HCT116 (cell line): ENCODE measurements around the gene RAD18. TPM values are rescaled to one million over a fixed set of nuclear protein-coding genes. Genes with fewer than 3 reads are reported as not detected.

Source experiments
- ATAC-seq: fragments of 200-7000 bp; cut with Tn5 transposase; 2 replicates; pipeline ENCODE4 v1.9.1; 2020; ENCODE audit warnings: mild to moderate bottlenecking, moderate library complexity
- BruUV-seq: library from RNA; stranded (reverse); fragments of 400-500 nt; replicated peaks from 2 replicates; lab custom pipeline; 2021; lab: Mats Ljungman, UMichigan
- CTCF ChIA-PET: fragments of 300-600 bp; sonication (Branson Sonifier 250); formaldehyde crosslinking; loops from one replicate; lab custom pipeline; 2021; ENCODE audit warnings: antibody characterized with exemption; lab: Charles Lee
- POLR2A ChIA-PET: fragments of 300-600, 350-600 bp; sonication (Branson Sonifier 250); formaldehyde crosslinking; loops from one replicate; lab custom pipeline; 2021; ENCODE audit warnings: antibody characterized with exemption; lab: Charles Lee
- RAD21 ChIA-PET, 2 experiments: fragments of 300-600 bp; sonication (Branson Sonifier 250); formaldehyde crosslinking; loops; one replicate each; lab custom pipeline; 2023; ENCODE audit warnings: low total read pairs in 2 of 2; ENCODE audit not compliant: uncharacterized antibody in 2 of 2, unreplicated experiment in 2 of 2, low non-redundant PET in 1 of 2; lab: Charles Lee
- DNase-seq: peaks from one replicate; pipeline ENCODE4 v3.0.0-alpha.2; 2010; ENCODE audit warnings: low read depth, low spot score
- H2AFZ ChIP-seq: fragments of 200-600 bp; shearing (Covaris generic), sonication (generic); 2 replicates; pipeline ENCODE4 v1.6.1; 2017; ENCODE audit warnings: low read depth, mixed run types, mixed read lengths, antibody characterized with exemption, low read length; ENCODE audit not compliant: poor library complexity, severe bottlenecking
- H3K27ac ChIP-seq: 2 replicates; pipeline ENCODE4 v1.5.1; 2012; ENCODE audit warnings: low read depth, low read length
- H3K27me3 ChIP-seq: fragments of 200-600 bp; sonication (generic); 2 replicates; pipeline ENCODE4 v1.6.1; 2016; ENCODE audit warnings: mixed run types, low read length, mixed read lengths; ENCODE audit not compliant: insufficient read depth
- H3K36me3 ChIP-seq, 2 experiments: fragments of 200-500 bp in 1 of 2; fragments of 200-600 bp in 1 of 2; sonication (Bioruptor generic) in 1 of 2; sonication (generic) in 1 of 2; 2 replicates each; pipeline versions ENCODE4 v1.5.1 to v1.6.1; 2014 to 2016; ENCODE audit warnings: low read length in 2 of 2, inconsistent platforms in 1 of 2, mixed read lengths in 1 of 2, mixed run types in 1 of 2; ENCODE audit not compliant: insufficient read depth in 2 of 2, control insufficient read depth in 1 of 2
- H3K4me1 ChIP-seq, 2 experiments: fragments of 200-600 bp in 1 of 2; sonication (generic) in 1 of 2; 2 replicates each; pipeline versions ENCODE4 v1.5.1 to v1.6.1; 2012 to 2017; ENCODE audit warnings: low read length in 2 of 2, inconsistent platforms in 1 of 2, mild to moderate bottlenecking in 1 of 2, mixed read lengths in 1 of 2, mixed run types in 1 of 2, moderate library complexity in 1 of 2; ENCODE audit not compliant: insufficient read depth in 2 of 2, control insufficient read depth in 1 of 2
- H3K4me2 ChIP-seq: fragments of 200-600 bp; sonication (generic); 2 replicates; pipeline ENCODE4 v1.6.1; 2017; ENCODE audit warnings: mixed run types, low read length, mixed read lengths
- H3K4me3 ChIP-seq, 2 experiments: fragments of 200-600 bp in 1 of 2; sonication (generic) in 1 of 2; replicated peaks in 1 of 2; 2 replicates each; pipeline ENCODE4 v1.5.1; 2011 to 2016; ENCODE audit warnings: low read length in 2 of 2, control low read depth in 1 of 2, low read depth in 1 of 2, mild to moderate bottlenecking in 1 of 2, mixed read lengths in 1 of 2, mixed run types in 1 of 2
- H3K79me2 ChIP-seq: fragments of 200-600 bp; sonication (generic); 2 replicates; pipeline ENCODE4 v1.6.1; 2017; ENCODE audit warnings: mild to moderate bottlenecking, mixed run types, low read length, moderate library complexity, mixed read lengths; ENCODE audit not compliant: insufficient read depth
- H3K9ac ChIP-seq: fragments of 200-600 bp; sonication (generic); 2 replicates; pipeline ENCODE4 v1.6.1; 2016; ENCODE audit warnings: low read length, mixed read lengths
- H3K9me2 ChIP-seq: fragments of 200-600 bp; sonication (generic), shearing (Covaris generic); 2 replicates; pipeline ENCODE4 v1.6.1; 2017; ENCODE audit warnings: mixed run types, mild to moderate bottlenecking, moderate library complexity; ENCODE audit not compliant: insufficient read depth
- H3K9me3 ChIP-seq, 2 experiments: fragments of 200-500 bp in 1 of 2; fragments of 200-600 bp in 1 of 2; sonication (Bioruptor generic) in 1 of 2; sonication (generic) in 1 of 2; 2 replicates each; pipeline ENCODE4 v1.6.1; 2014 to 2017; ENCODE audit warnings: low read length in 2 of 2, mixed read lengths in 2 of 2, inconsistent platforms in 1 of 2, low read depth in 1 of 2, mild to moderate bottlenecking in 1 of 2, mixed run types in 1 of 2, moderate library complexity in 1 of 2; ENCODE audit not compliant: control insufficient read depth in 1 of 2, insufficient read depth in 1 of 2
- H4K20me1 ChIP-seq: fragments of 200-600 bp; sonication (generic), shearing (Covaris generic); 2 replicates; pipeline ENCODE4 v1.6.1; 2017; ENCODE audit warnings: mixed run types, mild to moderate bottlenecking, moderate library complexity; ENCODE audit not compliant: insufficient read depth
- ATF3 ChIP-seq: IDR thresholded peaks from 2 replicates; pipeline ENCODE4 v1.6.1; 2012
- CEBPB ChIP-seq: IDR thresholded peaks from 2 replicates; pipeline ENCODE4 v1.6.1; 2012; ENCODE audit warnings: low read depth
- EGR1 ChIP-seq: IDR thresholded peaks from 2 replicates; pipeline ENCODE4 v1.6.1; 2012; ENCODE audit warnings: low read depth
- EZH2 ChIP-seq: fragments of 200-600 bp; sonication (generic); IDR thresholded peaks from 2 replicates; pipeline ENCODE4 v1.6.1; 2017; ENCODE audit warnings: antibody characterized with exemption, mixed run types
- EZH2phosphoT487 ChIP-seq: fragments of 200-600 bp; IDR thresholded peaks from 2 replicates; pipeline ENCODE4 v1.6.1; 2018; ENCODE audit warnings: antibody characterized with exemption, borderline replicate concordance
- JUND ChIP-seq: IDR thresholded peaks from 2 replicates; pipeline ENCODE4 v1.6.1; 2012
- SIN3A ChIP-seq: IDR thresholded peaks from 2 replicates; pipeline ENCODE4 v1.6.1; 2012; ENCODE audit warnings: low read depth
- SP1 ChIP-seq: IDR thresholded peaks from 2 replicates; pipeline ENCODE4 v1.6.1; 2012; ENCODE audit warnings: low read depth
- YY1 ChIP-seq: IDR thresholded peaks from 2 replicates; pipeline ENCODE4 v1.6.1; 2011; ENCODE audit warnings: low read length, low read depth, moderate library complexity, mild to moderate bottlenecking; ENCODE audit not compliant: insufficient replicate concordance; ENCODE audit errors: extremely low read depth
- ZNF274 ChIP-seq: fragments of 200-500 bp; sonication (Bioruptor generic); IDR thresholded peaks from 2 replicates; pipeline ENCODE4 v1.6.1; 2014; ENCODE audit warnings: mild to moderate bottlenecking, low read depth, low read length, inconsistent platforms
- intact Hi-C: fragments of 100-400 bp; cut with micrococcal nuclease; formaldehyde crosslinking; loops from 2 replicates; pipeline ENCODE4 v1.10.0; 2022
- total RNA-seq: library from RNA; stranded (reverse); gene quantifications from one replicate; pipeline ENCODE4 v1.2.1, GENCODE V29; 2021; ENCODE audit not compliant: unreplicated experiment
- TF ChIP-seq, protein P1 (sequence below): IDR thresholded peaks from 2 replicates; pipeline ENCODE4 v1.6.1; 2012
- TF ChIP-seq, protein P2 (sequence below): IDR thresholded peaks from 2 replicates; pipeline ENCODE4 v1.6.1; 2012; ENCODE audit warnings: low read depth

RAD18 gene
- total RNA-seq, 1 experiment from 2014 or later, result 28.7 TPM

DNA sequence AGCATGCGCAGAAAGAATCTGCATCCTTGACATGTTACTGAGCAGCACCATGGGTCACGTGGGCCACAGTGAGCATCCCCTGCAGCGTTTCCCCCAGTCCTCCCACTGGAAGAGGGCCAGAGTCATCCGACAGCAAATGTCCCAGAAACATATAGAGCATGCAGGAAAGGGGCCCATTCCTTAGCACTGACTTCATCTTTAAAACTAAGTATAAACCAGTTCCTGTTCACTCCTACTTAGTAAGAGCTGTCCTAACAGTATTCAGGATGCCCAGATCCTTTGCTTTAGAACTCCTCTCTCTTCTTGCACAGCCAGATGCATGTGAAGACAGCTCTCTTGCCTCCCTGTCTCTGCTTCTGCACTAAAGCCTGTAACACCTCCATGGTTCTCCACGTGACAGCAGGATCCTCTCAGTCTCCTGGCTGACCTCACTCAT, 114.6 kb downstream of the RAD18 start (continued):
- TF ChIP-seq EZH2, result no peak
- TF ChIP-seq CEBPB, result no peak
- TF ChIP-seq, protein P1, sequence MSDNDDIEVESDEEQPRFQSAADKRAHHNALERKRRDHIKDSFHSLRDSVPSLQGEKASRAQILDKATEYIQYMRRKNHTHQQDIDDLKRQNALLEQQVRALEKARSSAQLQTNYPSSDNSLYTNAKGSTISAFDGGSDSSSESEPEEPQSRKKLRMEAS, result no peak
- TF ChIP-seq EZH2phosphoT487, result no peak
- TF ChIP-seq SP1, result no peak

- BruUV-seq, result no TSS peak
- no peak for ATAC-seq
- RAD21 ChIA-PET, result no interaction called here
These were observed 116.0 kb downstream of the RAD18 start for GRCh38 chr3:8847317-8847716.

DNA sequence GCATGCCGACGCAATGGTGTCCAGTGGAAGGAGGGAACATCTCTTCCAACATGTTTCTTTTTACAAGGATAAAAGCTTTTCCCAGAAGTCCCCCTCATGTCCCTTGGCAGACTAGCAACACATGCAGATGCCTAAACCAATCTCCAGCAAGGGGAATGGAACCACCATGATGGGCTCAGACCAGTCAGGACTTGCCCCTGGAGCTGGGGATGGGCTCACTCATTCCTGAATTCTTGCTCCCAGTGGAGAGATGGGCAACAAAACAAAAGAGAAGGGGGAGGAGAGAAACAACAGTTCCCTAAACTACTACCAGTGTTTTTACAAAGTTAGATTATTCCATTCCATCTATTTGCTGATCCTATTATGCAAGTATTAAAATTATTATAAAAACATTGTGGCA, 117.1 kb downstream of the RAD18 start:
- H4K20me1 ChIP-seq, result no peaks in the 10 kb centered on the region
- intact Hi-C loops, result no loop called here
- peak overlapping the region; percentile 28; the same call in 1 of the 2 replicates for H3K4me2 ChIP-seq
- TF ChIP-seq YY1 (no peak), JUND (no peak), ZNF274 (no peak), CEBPB (no peak), SP1 (no peak), EGR1 (no peak), EZH2phosphoT487 (no peak)
- TF ChIP-seq, protein P1, result no peak
- TF ChIP-seq, protein P2, sequence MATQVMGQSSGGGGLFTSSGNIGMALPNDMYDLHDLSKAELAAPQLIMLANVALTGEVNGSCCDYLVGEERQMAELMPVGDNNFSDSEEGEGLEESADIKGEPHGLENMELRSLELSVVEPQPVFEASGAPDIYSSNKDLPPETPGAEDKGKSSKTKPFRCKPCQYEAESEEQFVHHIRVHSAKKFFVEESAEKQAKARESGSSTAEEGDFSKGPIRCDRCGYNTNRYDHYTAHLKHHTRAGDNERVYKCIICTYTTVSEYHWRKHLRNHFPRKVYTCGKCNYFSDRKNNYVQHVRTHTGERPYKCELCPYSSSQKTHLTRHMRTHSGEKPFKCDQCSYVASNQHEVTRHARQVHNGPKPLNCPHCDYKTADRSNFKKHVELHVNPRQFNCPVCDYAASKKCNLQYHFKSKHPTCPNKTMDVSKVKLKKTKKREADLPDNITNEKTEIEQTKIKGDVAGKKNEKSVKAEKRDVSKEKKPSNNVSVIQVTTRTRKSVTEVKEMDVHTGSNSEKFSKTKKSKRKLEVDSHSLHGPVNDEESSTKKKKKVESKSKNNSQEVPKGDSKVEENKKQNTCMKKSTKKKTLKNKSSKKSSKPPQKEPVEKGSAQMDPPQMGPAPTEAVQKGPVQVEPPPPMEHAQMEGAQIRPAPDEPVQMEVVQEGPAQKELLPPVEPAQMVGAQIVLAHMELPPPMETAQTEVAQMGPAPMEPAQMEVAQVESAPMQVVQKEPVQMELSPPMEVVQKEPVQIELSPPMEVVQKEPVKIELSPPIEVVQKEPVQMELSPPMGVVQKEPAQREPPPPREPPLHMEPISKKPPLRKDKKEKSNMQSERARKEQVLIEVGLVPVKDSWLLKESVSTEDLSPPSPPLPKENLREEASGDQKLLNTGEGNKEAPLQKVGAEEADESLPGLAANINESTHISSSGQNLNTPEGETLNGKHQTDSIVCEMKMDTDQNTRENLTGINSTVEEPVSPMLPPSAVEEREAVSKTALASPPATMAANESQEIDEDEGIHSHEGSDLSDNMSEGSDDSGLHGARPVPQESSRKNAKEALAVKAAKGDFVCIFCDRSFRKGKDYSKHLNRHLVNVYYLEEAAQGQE, result no peak
- POLR2A ChIA-PET, result no interaction called here
- H2AFZ ChIP-seq, result no peak overlapping the region
- H3K36me3 ChIP-seq, result no peaks in the 10 kb centered on the region
- RAD21 ChIA-PET, result no interaction called here
- H3K27me3 ChIP-seq, result no peaks in the 10 kb centered on the region
- no peak overlapping the region for H3K4me3 ChIP-seq
- H3K9ac ChIP-seq, result no peak overlapping the region
- peaks cover 0 to 11% of the 10 kb centered on the region in 2 experiments; a peak in 2 of 4 replicates for H3K4me1 ChIP-seq
- no TSS peak for BruUV-seq
- H3K27ac ChIP-seq, result no peak overlapping the region
- CTCF ChIA-PET, result no interaction called here
- ATAC-seq (no peak), DNase-seq (no peak)
- no peaks in the 10 kb centered on the region for H3K9me2 ChIP-seq
- no peaks in the 10 kb centered on the region for H3K9me3 ChIP-seq
- H3K79me2 ChIP-seq, result no peaks in the 10 kb centered on the region

More at GRCh38 chr3:8847317-8847716, 116.0 kb downstream of the RAD18 start:
- ChIA-PET POLR2A (no interaction called here), CTCF (no interaction called here)
- H3K27me3 ChIP-seq, result no peaks in the 10 kb centered on the region
- H3K36me3 ChIP-seq, result no peaks in the 10 kb centered on the region
- no peak overlapping the region for H2AFZ ChIP-seq
- no peak overlapping the region for H3K9ac ChIP-seq
- no peak overlapping the region for H3K4me3 ChIP-seq
- no peak for DNase-seq
- H3K4me2 ChIP-seq, result no peak overlapping the region
- TF ChIP-seq ATF3 (no peak), SIN3A (no peak), EZH2 (no peak)
- no peaks in the 10 kb centered on the region for H3K9me3 ChIP-seq
- H3K4me1 ChIP-seq, result peaks cover 0 to 16% of the 10 kb centered on the region in 2 experiments; a peak in 2 of 4 replicates
- no peaks in the 10 kb centered on the region for H3K79me2 ChIP-seq
- intact Hi-C loops, result no loop called here
- H3K9me2 ChIP-seq, result no peaks in the 10 kb centered on the region
- no peaks in the 10 kb centered on the region for H4K20me1 ChIP-seq
- no peak overlapping the region for H3K27ac ChIP-seq
